IMR-90 (cell line): ENCODE measurements around the gene VGF.

ENCODE experiments used
- CHD1 ChIP-seq: IDR thresholded peaks from 2 replicates; pipeline ENCODE4 v1.6.1; 2012; ENCODE audit warnings: low read depth, low read length, improper control_type of control experiment
- FOS ChIP-seq: fragments of 150-350 bp; IDR thresholded peaks from 2 replicates; pipeline ENCODE4 v1.6.1; 2016; ENCODE audit warnings: low read depth, low read length
- MXI1 ChIP-seq: IDR thresholded peaks from 2 replicates; pipeline ENCODE4 v1.6.1; 2012; ENCODE audit warnings: low read depth, mild to moderate bottlenecking, low read length, moderate library complexity, borderline replicate concordance
- POLR2A ChIP-seq: IDR thresholded peaks from 2 replicates; pipeline ENCODE4 v1.6.1; 2012; ENCODE audit warnings: mild to moderate bottlenecking, low read depth, low read length
- RCOR1 ChIP-seq: IDR thresholded peaks from 2 replicates; pipeline ENCODE4 v1.6.1; 2012; ENCODE audit warnings: mild to moderate bottlenecking, low read length, improper control_type of control experiment; ENCODE audit not compliant: insufficient replicate concordance
- SMC3 ChIP-seq: fragments of 150-350 bp; IDR thresholded peaks from 2 replicates; pipeline ENCODE4 v1.6.1; 2016; ENCODE audit warnings: low read depth, mild to moderate bottlenecking, antibody characterized with exemption, low read length, moderate library complexity
- TF ChIP-seq, protein P1 (sequence below): conservative IDR thresholded peaks from 2 replicates; pipeline ENCODE4 v1.5.1; 2012; ENCODE audit warnings: mild to moderate bottlenecking, low read depth, low read length, improper control_type of control experiment
- TF ChIP-seq, protein P2 (sequence below): fragments of 150-350 bp; IDR thresholded peaks from 2 replicates; pipeline ENCODE4 v1.6.1; 2016; ENCODE audit warnings: low read depth, mild to moderate bottlenecking, low read length, moderate library complexity, borderline replicate concordance

DNA sequence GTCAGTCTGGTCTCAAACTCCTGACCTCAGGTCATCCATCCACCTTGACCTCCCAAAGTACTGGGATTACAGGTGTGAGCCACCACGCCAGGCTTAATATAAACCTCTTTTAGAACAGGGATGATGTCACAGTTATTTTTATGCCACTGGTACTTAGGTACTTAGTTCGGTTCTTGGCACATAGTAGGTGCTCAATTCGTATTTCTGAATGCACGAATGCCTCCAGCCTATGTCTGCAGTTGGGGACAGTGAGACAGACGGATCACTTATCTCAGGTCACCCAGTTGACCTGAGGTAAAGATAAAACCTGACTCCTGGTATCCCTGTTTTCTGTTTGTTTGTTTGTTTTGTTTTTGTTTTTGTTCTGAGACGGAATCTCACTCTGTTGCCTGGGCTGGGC, 20.8 kb upstream of the VGF start:
- TF ChIP-seq, protein P1, sequence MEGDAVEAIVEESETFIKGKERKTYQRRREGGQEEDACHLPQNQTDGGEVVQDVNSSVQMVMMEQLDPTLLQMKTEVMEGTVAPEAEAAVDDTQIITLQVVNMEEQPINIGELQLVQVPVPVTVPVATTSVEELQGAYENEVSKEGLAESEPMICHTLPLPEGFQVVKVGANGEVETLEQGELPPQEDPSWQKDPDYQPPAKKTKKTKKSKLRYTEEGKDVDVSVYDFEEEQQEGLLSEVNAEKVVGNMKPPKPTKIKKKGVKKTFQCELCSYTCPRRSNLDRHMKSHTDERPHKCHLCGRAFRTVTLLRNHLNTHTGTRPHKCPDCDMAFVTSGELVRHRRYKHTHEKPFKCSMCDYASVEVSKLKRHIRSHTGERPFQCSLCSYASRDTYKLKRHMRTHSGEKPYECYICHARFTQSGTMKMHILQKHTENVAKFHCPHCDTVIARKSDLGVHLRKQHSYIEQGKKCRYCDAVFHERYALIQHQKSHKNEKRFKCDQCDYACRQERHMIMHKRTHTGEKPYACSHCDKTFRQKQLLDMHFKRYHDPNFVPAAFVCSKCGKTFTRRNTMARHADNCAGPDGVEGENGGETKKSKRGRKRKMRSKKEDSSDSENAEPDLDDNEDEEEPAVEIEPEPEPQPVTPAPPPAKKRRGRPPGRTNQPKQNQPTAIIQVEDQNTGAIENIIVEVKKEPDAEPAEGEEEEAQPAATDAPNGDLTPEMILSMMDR, result no peak
- TF ChIP-seq FOS (no peak), CHD1 (no peak), MXI1 (no peak), POLR2A (no peak), RCOR1 (no peak), SMC3 (no peak)
- TF ChIP-seq, protein P2, sequence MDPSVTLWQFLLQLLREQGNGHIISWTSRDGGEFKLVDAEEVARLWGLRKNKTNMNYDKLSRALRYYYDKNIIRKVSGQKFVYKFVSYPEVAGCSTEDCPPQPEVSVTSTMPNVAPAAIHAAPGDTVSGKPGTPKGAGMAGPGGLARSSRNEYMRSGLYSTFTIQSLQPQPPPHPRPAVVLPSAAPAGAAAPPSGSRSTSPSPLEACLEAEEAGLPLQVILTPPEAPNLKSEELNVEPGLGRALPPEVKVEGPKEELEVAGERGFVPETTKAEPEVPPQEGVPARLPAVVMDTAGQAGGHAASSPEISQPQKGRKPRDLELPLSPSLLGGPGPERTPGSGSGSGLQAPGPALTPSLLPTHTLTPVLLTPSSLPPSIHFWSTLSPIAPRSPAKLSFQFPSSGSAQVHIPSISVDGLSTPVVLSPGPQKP, result no peak
